GM15510 (cell line): ENCODE measurements around the gene CYP4X1.

ENCODE experiments used
- POLR2A ChIP-seq: IDR thresholded peaks from 3 replicates; pipeline ENCODE4 v1.6.1; 2011; ENCODE audit warnings: borderline replicate concordance; ENCODE audit not compliant: insufficient read length; ENCODE audit errors: extremely low read depth

CYP4X1 gene

DNA sequence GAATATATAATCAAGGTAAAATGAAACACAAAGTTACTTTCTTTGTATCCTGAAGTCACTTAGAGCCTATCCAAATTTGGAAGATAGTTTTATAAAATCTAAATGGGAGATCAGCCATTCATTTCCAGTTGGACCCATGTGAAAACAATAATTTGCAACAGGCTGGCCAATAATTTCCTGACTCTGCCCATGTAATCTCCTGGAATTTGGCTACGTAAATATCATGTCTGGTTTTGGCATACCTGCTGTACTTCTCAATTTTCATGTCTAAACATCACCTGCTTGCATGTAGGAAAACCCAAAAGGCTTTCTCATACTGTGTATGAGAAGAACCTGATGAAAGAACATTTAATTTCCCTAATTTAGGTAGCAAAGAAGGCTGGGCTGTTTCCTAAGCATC lies 35.9 kb downstream of the CYP4X1 start:
- no peak for TF ChIP-seq POLR2A

DNA sequence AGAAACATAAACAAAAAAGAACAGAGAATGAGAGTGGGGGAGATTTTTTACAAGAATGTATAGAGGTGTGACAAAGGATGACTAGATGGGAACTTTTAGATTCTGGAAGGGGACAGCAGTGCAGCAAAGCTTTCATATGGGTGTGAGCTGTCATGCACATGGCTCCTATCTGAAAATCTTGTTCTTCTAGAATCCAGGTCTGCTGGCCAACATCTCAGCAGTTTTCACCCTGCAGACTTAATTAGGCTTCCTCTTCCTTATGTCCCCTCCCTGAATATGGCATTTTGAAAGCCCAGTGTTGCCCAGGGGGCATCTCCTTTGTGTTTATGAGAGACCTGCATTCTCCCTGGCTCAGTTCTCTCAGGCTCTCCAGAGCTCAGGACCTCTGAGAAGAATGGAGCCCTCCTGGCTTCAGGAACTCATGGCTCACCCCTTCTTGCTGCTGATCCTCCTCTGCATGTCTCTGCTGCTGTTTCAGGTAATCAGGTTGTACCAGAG lies 43.7 kb downstream of the CYP4X1 start, which contains the start of gene CYP4Z1:
CYP4Z1 (plus strand) TSS at position 135 of the 498 bp plus-strand sequence; CDS start at position 395, 260 bp downstream.
- TF ChIP-seq POLR2A = no peak
